ENCODE results near the gene GATA5. TPM values are rescaled to one million over a fixed set of nuclear protein-coding genes. Genes with fewer than 3 reads are reported as not detected.
A peak's percentile ranks its signal among the peaks of the same experiment; 100 is the strongest.

The GATA5 gene
- total RNA-seq, 4 donors from 2014 or later, result not detected

GRCh38 chr20:62522748-62523396 lies 47.1 kb upstream of the GATA5 start:
- ATAC-seq, result no peak

DNA sequence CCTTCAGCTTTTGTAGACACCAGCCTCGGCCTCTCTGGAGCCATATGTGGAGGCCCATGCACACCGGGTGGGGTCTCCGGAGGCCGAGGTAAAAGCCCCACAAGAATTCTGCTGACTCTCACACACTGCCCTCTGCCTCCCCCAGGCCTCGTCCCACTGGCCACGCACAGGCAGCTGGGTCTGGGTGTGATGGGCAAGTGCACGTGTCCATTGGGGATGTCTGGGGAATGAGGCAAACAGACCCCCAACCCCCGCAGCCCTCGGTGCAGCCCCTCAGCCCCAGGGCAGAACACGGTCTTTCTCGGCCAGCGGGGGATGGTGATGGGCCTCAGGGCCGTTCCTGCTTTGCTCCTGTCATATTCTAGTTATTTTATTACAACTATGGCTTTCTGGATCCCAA lies 44.0 kb upstream of the GATA5 start:
- no peaks in the 10 kb centered on the region for H3K9me3 ChIP-seq
- H3K4me3 ChIP-seq, result no peak overlapping the region
- no peaks in the 10 kb centered on the region for H3K27me3 ChIP-seq
- no peaks in the 10 kb centered on the region for H3K36me3 ChIP-seq
- ATAC-seq (no peak), DNase-seq (no peak)
- H3K4me1 ChIP-seq, result peaks cover 10 to 13% of the 10 kb centered on the region in 2 donors
- TF ChIP-seq, protein P1, sequence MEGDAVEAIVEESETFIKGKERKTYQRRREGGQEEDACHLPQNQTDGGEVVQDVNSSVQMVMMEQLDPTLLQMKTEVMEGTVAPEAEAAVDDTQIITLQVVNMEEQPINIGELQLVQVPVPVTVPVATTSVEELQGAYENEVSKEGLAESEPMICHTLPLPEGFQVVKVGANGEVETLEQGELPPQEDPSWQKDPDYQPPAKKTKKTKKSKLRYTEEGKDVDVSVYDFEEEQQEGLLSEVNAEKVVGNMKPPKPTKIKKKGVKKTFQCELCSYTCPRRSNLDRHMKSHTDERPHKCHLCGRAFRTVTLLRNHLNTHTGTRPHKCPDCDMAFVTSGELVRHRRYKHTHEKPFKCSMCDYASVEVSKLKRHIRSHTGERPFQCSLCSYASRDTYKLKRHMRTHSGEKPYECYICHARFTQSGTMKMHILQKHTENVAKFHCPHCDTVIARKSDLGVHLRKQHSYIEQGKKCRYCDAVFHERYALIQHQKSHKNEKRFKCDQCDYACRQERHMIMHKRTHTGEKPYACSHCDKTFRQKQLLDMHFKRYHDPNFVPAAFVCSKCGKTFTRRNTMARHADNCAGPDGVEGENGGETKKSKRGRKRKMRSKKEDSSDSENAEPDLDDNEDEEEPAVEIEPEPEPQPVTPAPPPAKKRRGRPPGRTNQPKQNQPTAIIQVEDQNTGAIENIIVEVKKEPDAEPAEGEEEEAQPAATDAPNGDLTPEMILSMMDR (IDR thresholded peaks at IDR 0.05 in 4 of 5, conservative IDR thresholded peaks at IDR 0.05 in 1 of 5), result no peak
- TF ChIP-seq POLR2A (IDR thresholded peaks at IDR 0.05), result no peak
- H3K27ac ChIP-seq, result no peak overlapping the region
- in situ Hi-C loops (cut with MboI; ENCODE audit: low sequenced_read_pairs in 4 of 4) (loop anchor here in 1 of 4 donors (25.0 kb wide), 1 partner anchor 92 kb away; no protein-coding TSS in a partner anchor), intact Hi-C loops (cut with DNase I; ENCODE audit: low total_unique reads) (no loop called here)

More at GRCh38 chr20:62522748-62523396, 47.1 kb upstream of the GATA5 start:
- intact Hi-C loops (cut with DNase I; ENCODE audit: low total_unique reads), result no loop called here
- peaks cover 10 to 12% of the 10 kb centered on the region in 2 donors for H3K4me1 ChIP-seq
- H3K27ac ChIP-seq, result no peak overlapping the region
- no peaks in the 10 kb centered on the region for H3K27me3 ChIP-seq
- DNase-seq, result no peak
- TF ChIP-seq, protein P1 (IDR thresholded peaks at IDR 0.05 in 4 of 5, conservative IDR thresholded peaks at IDR 0.05 in 1 of 5), result no peak
- TF ChIP-seq POLR2A (IDR thresholded peaks at IDR 0.05), result no peak
- H3K4me3 ChIP-seq, result no peak overlapping the region
- H3K36me3 ChIP-seq, result no peaks in the 10 kb centered on the region
- in situ Hi-C loops (cut with MboI; ENCODE audit: low sequenced_read_pairs in 4 of 4), result loop anchor here in 1 of 4 donors (25.0 kb wide), 1 partner anchor 89 kb away; no protein-coding TSS in a partner anchor
- H3K9me3 ChIP-seq, result no peaks in the 10 kb centered on the region

DNA sequence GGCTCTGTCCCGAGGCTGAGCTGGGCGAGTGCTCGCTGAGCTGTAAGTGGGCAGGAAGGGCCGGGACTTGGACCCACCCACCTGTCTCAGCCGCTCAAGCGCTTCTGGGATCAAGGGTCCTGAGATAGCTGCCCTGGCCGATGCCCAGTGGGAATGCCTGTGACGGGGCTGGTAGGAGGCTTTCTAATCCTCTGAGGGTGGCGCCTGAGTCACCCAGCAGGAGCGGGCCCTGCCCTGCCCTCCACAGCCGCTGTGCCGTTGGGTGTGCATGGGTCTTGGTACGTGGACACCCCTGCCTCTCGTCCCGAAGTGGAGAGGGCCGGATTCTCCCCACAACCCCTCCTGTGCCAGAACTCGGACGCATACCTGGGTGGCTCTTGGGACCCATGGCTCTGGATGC lies 43.1 kb upstream of the GATA5 start:
- ATAC-seq (no peak), DNase-seq (no peak)
- intact Hi-C loops (cut with DNase I; ENCODE audit: low total_unique reads), result no loop called here
- Histone ChIP-seq H3K4me1 (peaks cover 15 to 19% of the 10 kb centered on the region in 2 donors), H3K27ac (peak overlapping the region in 1 of 4 donors; percentile 21), H3K9me3 (no peaks in the 10 kb centered on the region), H3K36me3 (no peaks in the 10 kb centered on the region), H3K4me3 (no peak overlapping the region), H3K27me3 (no peaks in the 10 kb centered on the region)
- in situ Hi-C loops (cut with MboI; ENCODE audit: low sequenced_read_pairs in 4 of 4), result loop anchor here in 1 of 4 donors (25.0 kb wide), 1 partner anchor 93 kb away; no protein-coding TSS in a partner anchor
- no peak for TF ChIP-seq POLR2A (IDR thresholded peaks at IDR 0.05)
- TF ChIP-seq, protein P1 (IDR thresholded peaks at IDR 0.05 in 4 of 5, conservative IDR thresholded peaks at IDR 0.05 in 1 of 5), result no peak

DNA sequence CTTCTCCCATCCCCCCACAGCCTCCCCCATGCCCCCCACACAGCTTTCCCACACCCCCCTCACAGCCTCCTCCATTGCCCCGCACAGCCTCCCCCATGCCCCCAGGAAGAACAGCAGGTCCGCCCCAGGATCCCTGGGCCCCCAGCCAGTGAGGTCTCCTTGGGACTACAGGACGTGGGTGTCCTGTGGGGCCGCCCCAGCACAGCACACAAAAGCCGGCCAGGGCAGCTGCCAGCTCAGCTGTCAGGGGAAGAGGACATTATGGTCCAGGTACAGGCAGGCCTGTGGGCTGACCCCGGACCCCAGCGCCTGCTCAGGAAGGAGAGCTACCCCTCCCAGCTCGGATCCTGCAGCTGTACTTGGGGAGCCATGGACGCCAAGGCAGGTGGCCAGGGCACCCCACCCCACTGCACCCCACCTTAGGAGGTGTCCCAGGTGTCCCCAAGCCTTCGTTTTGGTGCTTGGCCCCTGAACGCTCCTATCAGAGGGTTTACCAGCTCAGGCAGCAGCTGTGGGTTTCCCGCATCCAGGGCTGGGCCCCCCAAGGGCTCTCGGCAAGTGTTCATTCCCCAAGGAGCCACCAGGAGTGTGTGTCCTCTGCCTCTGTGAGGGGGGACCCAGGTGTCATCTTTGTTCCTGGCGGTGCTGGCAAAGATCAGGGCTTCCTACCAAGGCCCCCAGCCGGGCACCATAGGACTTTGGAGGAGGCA lies 42.3 kb upstream of the GATA5 start:
- H3K27me3 ChIP-seq, result no peaks in the 10 kb centered on the region
- intact Hi-C loops (cut with DNase I; ENCODE audit: low total_unique reads) (no loop called here), in situ Hi-C loops (cut with MboI; ENCODE audit: low sequenced_read_pairs in 4 of 4) (loop anchor here in 1 of 4 donors (25.0 kb wide), 1 partner anchor 94 kb away; no protein-coding TSS in a partner anchor)
- H3K27ac ChIP-seq, result peak overlapping the region in 3 of 4 donors; percentile 21 to 54 (median 45)
- no peaks in the 10 kb centered on the region for H3K36me3 ChIP-seq
- H3K9me3 ChIP-seq, result no peaks in the 10 kb centered on the region
- ATAC-seq (peak in 1 of 2 donors; percentile 32), DNase-seq (peak in 1 of 2 donors; percentile 55)
- no peak overlapping the region for H3K4me3 ChIP-seq
- TF ChIP-seq, protein P1 (IDR thresholded peaks at IDR 0.05 in 4 of 5, conservative IDR thresholded peaks at IDR 0.05 in 1 of 5), result no peak
- no peak for TF ChIP-seq POLR2A (IDR thresholded peaks at IDR 0.05)
- H3K4me1 ChIP-seq, result peaks cover 22 to 27% of the 10 kb centered on the region in 2 donors

All from gastrocnemius medialis (tissue), 4 donors.